ENCODE measurements around the gene CEP57L1. TPM values are rescaled to one million over a fixed set of nuclear protein-coding genes. Genes with fewer than 3 reads are reported as not detected.

CEP57L1 gene
- total RNA-seq = 10 to 100 TPM; 20.4 to 30.1 (median 26.1) TPM

- TF ChIP-seq, protein P1, sequence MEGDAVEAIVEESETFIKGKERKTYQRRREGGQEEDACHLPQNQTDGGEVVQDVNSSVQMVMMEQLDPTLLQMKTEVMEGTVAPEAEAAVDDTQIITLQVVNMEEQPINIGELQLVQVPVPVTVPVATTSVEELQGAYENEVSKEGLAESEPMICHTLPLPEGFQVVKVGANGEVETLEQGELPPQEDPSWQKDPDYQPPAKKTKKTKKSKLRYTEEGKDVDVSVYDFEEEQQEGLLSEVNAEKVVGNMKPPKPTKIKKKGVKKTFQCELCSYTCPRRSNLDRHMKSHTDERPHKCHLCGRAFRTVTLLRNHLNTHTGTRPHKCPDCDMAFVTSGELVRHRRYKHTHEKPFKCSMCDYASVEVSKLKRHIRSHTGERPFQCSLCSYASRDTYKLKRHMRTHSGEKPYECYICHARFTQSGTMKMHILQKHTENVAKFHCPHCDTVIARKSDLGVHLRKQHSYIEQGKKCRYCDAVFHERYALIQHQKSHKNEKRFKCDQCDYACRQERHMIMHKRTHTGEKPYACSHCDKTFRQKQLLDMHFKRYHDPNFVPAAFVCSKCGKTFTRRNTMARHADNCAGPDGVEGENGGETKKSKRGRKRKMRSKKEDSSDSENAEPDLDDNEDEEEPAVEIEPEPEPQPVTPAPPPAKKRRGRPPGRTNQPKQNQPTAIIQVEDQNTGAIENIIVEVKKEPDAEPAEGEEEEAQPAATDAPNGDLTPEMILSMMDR (IDR thresholded peaks at IDR 0.05; ENCODE audit: low read depth) = no peak
Measured at GRCh38 chr6:109095036-109095834, at the start of gene CEP57L1. TSS of gene CEP57L1 (plus strand) at chr6:109095507. CDS start at chr6:109145222, 49,715 bp downstream.

DNA sequence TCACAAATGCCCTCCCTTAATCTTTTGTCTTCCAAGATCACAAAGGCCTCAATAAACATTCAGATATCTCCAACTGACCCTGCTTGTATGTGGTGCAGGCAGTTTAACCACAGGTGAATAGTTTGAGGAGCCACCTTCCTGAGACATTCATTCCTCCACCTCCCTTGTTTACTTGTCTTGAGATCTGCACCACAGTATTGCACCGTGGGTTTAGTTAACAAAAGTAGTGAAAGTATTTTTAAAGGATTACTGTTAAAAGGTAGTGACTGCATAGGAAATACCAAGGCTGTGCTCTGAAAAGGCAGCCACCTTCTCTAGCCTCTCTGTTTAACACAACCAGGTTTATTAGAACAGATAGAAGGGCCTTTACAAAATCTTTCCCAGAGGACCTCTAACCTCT lies 47.1 kb upstream of the CEP57L1 start:
- TF ChIP-seq, protein P1 (IDR thresholded peaks at IDR 0.05; ENCODE audit: low read depth) = no peak

GRCh38 chr6:109048670-109049415 lies 46.5 kb upstream of the CEP57L1 start:
- TF ChIP-seq, protein P1 (IDR thresholded peaks at IDR 0.05; ENCODE audit: low read depth) = no peak

DNA sequence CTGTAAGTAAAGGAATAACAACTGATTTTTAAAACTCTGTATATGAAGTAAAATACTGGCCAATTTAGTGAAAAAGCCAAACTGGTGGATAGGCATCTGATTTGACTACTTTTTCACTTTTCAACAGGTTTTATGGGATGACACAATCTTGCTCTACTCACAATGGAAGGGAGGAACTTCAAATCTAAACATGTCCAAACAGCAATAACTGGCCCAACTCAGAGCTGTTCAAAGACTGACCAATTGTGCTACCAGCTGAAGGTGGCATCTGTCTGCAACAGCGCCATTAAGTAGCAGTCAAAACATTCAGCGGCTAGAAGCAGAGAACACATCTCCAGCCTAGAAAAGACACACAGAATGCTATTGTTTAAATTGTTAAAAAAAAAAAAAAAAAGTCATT lies 45.3 kb upstream of the CEP57L1 start:
- TF ChIP-seq, protein P1 (IDR thresholded peaks at IDR 0.05; ENCODE audit: low read depth) = no peak

GRCh38 chr6:109050447-109051102 lies 44.7 kb upstream of the CEP57L1 start:
- TF ChIP-seq, protein P1 (IDR thresholded peaks at IDR 0.05; ENCODE audit: low read depth) = no peak

DNA sequence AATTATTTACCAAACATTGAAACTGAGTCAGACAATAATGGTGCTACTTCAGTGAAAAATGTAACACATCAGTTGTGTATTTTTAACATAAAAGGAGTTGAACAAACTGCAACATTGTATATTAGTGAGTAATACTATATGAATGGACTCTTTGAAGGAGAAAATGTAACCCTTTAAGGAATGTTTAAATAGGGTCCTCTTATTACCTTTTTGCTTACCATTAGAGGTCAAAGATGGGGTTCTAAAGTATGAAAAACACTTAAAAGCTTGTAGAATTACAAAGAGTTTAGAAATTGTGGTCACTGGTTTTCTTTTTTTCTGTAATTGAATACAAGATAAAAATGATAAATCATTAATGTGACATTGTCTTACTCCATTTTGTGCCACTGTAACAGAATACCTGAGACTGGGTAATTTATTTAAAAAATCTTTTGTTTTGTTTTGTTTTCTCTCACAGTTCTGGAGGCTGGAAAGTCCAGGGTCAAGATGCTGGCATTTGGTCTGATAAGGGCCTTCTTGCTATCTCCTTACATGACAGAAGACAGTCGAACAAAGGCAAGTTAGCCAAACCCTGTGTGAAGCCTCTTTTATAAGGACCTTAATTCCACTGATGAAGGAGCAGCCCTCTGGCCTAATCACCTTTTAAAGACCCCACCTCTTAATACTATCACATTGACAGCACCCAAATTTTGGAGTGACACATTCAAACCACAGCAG lies 43.8 kb upstream of the CEP57L1 start:
- TF ChIP-seq, protein P1 (IDR thresholded peaks at IDR 0.05; ENCODE audit: low read depth) = no peak

Measured in subcutaneous adipose tissue (tissue), 4 donors.